Naive thymus-derived CD4-positive, alpha-beta T cell (primary cell): ENCODE results near the gene LCORL. TPM values are rescaled to one million over a fixed set of nuclear protein-coding genes. Genes with fewer than 3 reads are reported as not detected.

Experiments used
- ATAC-seq: fragments of 150-1000 bp; cut with Tn5 transposase; 2 replicates; pipeline ENCODE4 v1.10.0; 2021; ENCODE audit warnings: mild to moderate bottlenecking, moderate library complexity
- CTCF ChIA-PET: fragments of 350-600 bp; sonication (Branson Sonifier 250); formaldehyde crosslinking; loops from one replicate; lab custom pipeline; 2021; ENCODE audit warnings: antibody characterized with exemption; lab: Charles Lee
- POLR2A ChIA-PET: fragments of 350-600 bp; sonication (Branson Sonifier 250); formaldehyde crosslinking; loops from one replicate; lab custom pipeline; 2021; ENCODE audit warnings: antibody characterized with exemption, inconsistent platforms; lab: Charles Lee
- DNase-seq, 9 donors: peaks; one replicate each; pipeline versions ENCODE4 v3.0.0 to v3.0.0-alpha.2; 2020 to 2022; ENCODE audit warnings: mixed read lengths in 1 of 9
- H3K27ac ChIP-seq: one replicate; pipeline ENCODE4 v1.7.0; 2013; ENCODE audit warnings: mild to moderate bottlenecking, low read depth, low read length, moderate library complexity
- H3K27me3 ChIP-seq, 2 donors: one replicate each; pipeline ENCODE4 v1.7.0; 2013; ENCODE audit warnings: low read length in 2 of 2, mild to moderate bottlenecking in 2 of 2, moderate library complexity in 2 of 2; ENCODE audit not compliant: control insufficient read depth in 2 of 2, insufficient read depth in 2 of 2
- H3K36me3 ChIP-seq, 3 experiments: 1 replicate in 2 of 3; 2 replicates in 1 of 3; pipeline ENCODE4 v1.7.0; 2013; ENCODE audit warnings: low read length in 3 of 3, mild to moderate bottlenecking in 3 of 3, moderate library complexity in 1 of 3; ENCODE audit not compliant: insufficient read depth in 3 of 3, control insufficient read depth in 2 of 3
- H3K4me1 ChIP-seq, 2 donors: one replicate each; pipeline ENCODE4 v1.7.0; 2013; ENCODE audit warnings: low read length in 2 of 2, mild to moderate bottlenecking in 2 of 2, moderate library complexity in 1 of 2; ENCODE audit not compliant: control insufficient read depth in 2 of 2, insufficient read depth in 2 of 2
- H3K4me3 ChIP-seq: 2 replicates; pipeline ENCODE4 v1.7.0; 2013; ENCODE audit warnings: mild to moderate bottlenecking, low read length
- H3K9me3 ChIP-seq, 3 experiments: 1 replicate in 2 of 3; 2 replicates in 1 of 3; pipeline ENCODE4 v1.7.0; 2013; ENCODE audit warnings: low read length in 3 of 3; ENCODE audit not compliant: control insufficient read depth in 2 of 3
- H3K27ac Mint-ChIP-seq, 9 donors: one replicate each; pipeline ENCODE4 v1.8.0; 2020 to 2022; ENCODE audit warnings: mixed read lengths in 9 of 9, mild to moderate bottlenecking in 8 of 9, moderate library complexity in 5 of 9, inconsistent platforms in 2 of 9
- H3K27me3 Mint-ChIP-seq, 5 donors: one replicate each; pipeline ENCODE4 v1.8.0; 2021 to 2022; ENCODE audit warnings: mixed read lengths in 5 of 5, mild to moderate bottlenecking in 1 of 5
- H3K36me3 Mint-ChIP-seq, 5 donors: one replicate each; pipeline ENCODE4 v1.8.0; 2020 to 2022; ENCODE audit warnings: mixed read lengths in 5 of 5, mild to moderate bottlenecking in 3 of 5, inconsistent platforms in 1 of 5
- H3K4me1 Mint-ChIP-seq, 7 donors: one replicate each; pipeline ENCODE4 v1.8.0; 2020 to 2022; ENCODE audit warnings: mixed read lengths in 7 of 7, mild to moderate bottlenecking in 3 of 7, inconsistent platforms in 1 of 7
- H3K4me3 Mint-ChIP-seq, 10 donors: one replicate each; pipeline ENCODE4 v1.8.0; 2020 to 2022; ENCODE audit warnings: mild to moderate bottlenecking in 10 of 10, mixed read lengths in 10 of 10, moderate library complexity in 6 of 10, inconsistent platforms in 2 of 10
- H3K9me3 Mint-ChIP-seq, 11 donors: one replicate each; pipeline ENCODE4 v1.8.0; 2020 to 2022; ENCODE audit warnings: mixed read lengths in 11 of 11, mild to moderate bottlenecking in 4 of 11, inconsistent platforms in 1 of 11, moderate library complexity in 1 of 11
- intact Hi-C, 2 donors: fragments of 100-400 bp; cut with micrococcal nuclease; formaldehyde crosslinking; loops; one replicate each; pipeline ENCODE4 v1.15.1; 2023
- polyA plus RNA-seq, 2 donors: library from polyadenylated mRNA; unstranded; fragments of 300-500 nt; fragmentation: Illumina TruSeq; gene quantifications; one replicate each; pipeline ENCODE4 v1.2.3, GENCODE V29; 2021
- total RNA-seq, 6 experiments: library from RNA in 5 of 6; stranded (reverse) in 5 of 6; gene quantifications; 1 replicate in 5 of 6; 2 replicates in 1 of 6; pipeline ENCODE4 v1.2.3 and lab custom pipeline; 2021 to 2026

LCORL gene
- total and polyA plus RNA-seq, 7 experiments from 2014 or later: 4.9 to 15.2 (median 11.9) TPM

- intact Hi-C loops: no loop called here
- peaks cover 0 to 6% (median 0%) of the 10 kb centered on the region in 11 donors for H3K9me3 Mint-ChIP-seq
- H3K27me3 Mint-ChIP-seq: peaks cover 29 to 41% (median 39%) of the 10 kb centered on the region in 5 donors
- Histone ChIP-seq H3K4me3 (no peak overlapping the region), H3K9me3 (no peaks in the 10 kb centered on the region), H3K36me3 (no peaks in the 10 kb centered on the region), H3K27me3 (peaks cover 0 to 4% of the 10 kb centered on the region in 2 donors), H3K4me1 (peaks cover 0 to under 1% of the 10 kb centered on the region in 2 donors), H3K27ac (no peak overlapping the region)
- ATAC-seq (no peak), DNase-seq (no peak)
- ChIA-PET POLR2A (no interaction called here), CTCF (no interaction called here)
- peaks cover 3 to 16% (median 11%) of the 10 kb centered on the region in 7 donors for H3K4me1 Mint-ChIP-seq
- no peak overlapping the region for H3K4me3 Mint-ChIP-seq
- peaks cover 0 to 6% (median 0%) of the 10 kb centered on the region in 5 donors for H3K36me3 Mint-ChIP-seq
- no peak overlapping the region for H3K27ac Mint-ChIP-seq
Observed at GRCh38 chr4:18052158-18052557, 30.6 kb upstream of the LCORL start.

- H3K27me3 ChIP-seq: peaks cover 0 to 4% of the 10 kb centered on the region in 2 donors
- Mint-ChIP-seq H3K27ac (no peak overlapping the region), H3K4me3 (no peak overlapping the region), H3K9me3 (peaks cover 0 to 6% (median 0%) of the 10 kb centered on the region in 11 donors), H3K4me1 (peaks cover 3 to 11% (median 9%) of the 10 kb centered on the region in 7 donors), H3K27me3 (peaks cover 29 to 41% (median 39%) of the 10 kb centered on the region in 5 donors), H3K36me3 (peaks cover 0 to 6% (median 0%) of the 10 kb centered on the region in 5 donors)
- no peaks in the 10 kb centered on the region for H3K4me1 ChIP-seq
- no peaks in the 10 kb centered on the region for H3K9me3 ChIP-seq
- no peaks in the 10 kb centered on the region for H3K36me3 ChIP-seq
- intact Hi-C loops: no loop called here
- POLR2A ChIA-PET: no interaction called here
- DNase-seq (no peak), ATAC-seq (no peak)
- no peak overlapping the region for H3K4me3 ChIP-seq
- no peak overlapping the region for H3K27ac ChIP-seq
- CTCF ChIA-PET: no interaction called here
Observed at GRCh38 chr4:18051281-18051680, 29.7 kb upstream of the LCORL start.

GRCh38 chr4:18050448-18050847 is 28.9 kb upstream of the LCORL start:
- no peaks in the 10 kb centered on the region for H3K9me3 ChIP-seq
- no peak for DNase-seq
- ATAC-seq: no peak
- no peak overlapping the region for H3K27ac Mint-ChIP-seq
- peaks cover 0 to 4% of the 10 kb centered on the region in 2 donors for H3K27me3 ChIP-seq
- H3K4me3 ChIP-seq: no peak overlapping the region
- no peak overlapping the region for H3K27ac ChIP-seq
- H3K9me3 Mint-ChIP-seq: peaks cover 0 to 3% (median 0%) of the 10 kb centered on the region in 11 donors
- CTCF ChIA-PET: no interaction called here
- no peaks in the 10 kb centered on the region for H3K36me3 ChIP-seq
- H3K4me1 Mint-ChIP-seq: peaks cover under 1 to 3% (median 2%) of the 10 kb centered on the region in 7 donors
- H3K4me3 Mint-ChIP-seq: no peak overlapping the region
- intact Hi-C loops: no loop called here
- H3K4me1 ChIP-seq: no peaks in the 10 kb centered on the region
- POLR2A ChIA-PET: no interaction called here
- H3K36me3 Mint-ChIP-seq: peaks cover 0 to 2% (median 0%) of the 10 kb centered on the region in 5 donors
- peaks cover 21 to 34% (median 30%) of the 10 kb centered on the region in 5 donors for H3K27me3 Mint-ChIP-seq

GRCh38 chr4:18049446-18049845 is 27.9 kb upstream of the LCORL start:
- Histone ChIP-seq H3K9me3 (no peaks in the 10 kb centered on the region), H3K4me1 (no peaks in the 10 kb centered on the region), H3K4me3 (no peak overlapping the region), H3K27me3 (peaks cover 0 to 2% of the 10 kb centered on the region in 2 donors), H3K27ac (no peak overlapping the region), H3K36me3 (no peaks in the 10 kb centered on the region)
- H3K9me3 Mint-ChIP-seq: no peaks in the 10 kb centered on the region
- intact Hi-C loops: no loop called here
- H3K27me3 Mint-ChIP-seq: peaks cover 16 to 29% (median 26%) of the 10 kb centered on the region in 5 donors
- no peak overlapping the region for H3K4me3 Mint-ChIP-seq
- no peaks in the 10 kb centered on the region for H3K36me3 Mint-ChIP-seq
- ATAC-seq: no peak
- no peak overlapping the region for H3K27ac Mint-ChIP-seq
- no peak for DNase-seq
- ChIA-PET POLR2A (no interaction called here), CTCF (no interaction called here)
- no peaks in the 10 kb centered on the region for H3K4me1 Mint-ChIP-seq

- ChIA-PET CTCF (no interaction called here), POLR2A (no interaction called here)
- no peaks in the 10 kb centered on the region for H3K36me3 ChIP-seq
- H3K9me3 Mint-ChIP-seq: no peaks in the 10 kb centered on the region
- no peaks in the 10 kb centered on the region for H3K27me3 ChIP-seq
- peaks cover 19 to 30% (median 20%) of the 10 kb centered on the region in 5 donors for H3K27me3 Mint-ChIP-seq
- DNase-seq (no peak), ATAC-seq (no peak)
- H3K4me1 ChIP-seq: no peaks in the 10 kb centered on the region
- H3K9me3 ChIP-seq: no peaks in the 10 kb centered on the region
- no peaks in the 10 kb centered on the region for H3K36me3 Mint-ChIP-seq
- no peak overlapping the region for H3K27ac ChIP-seq
- intact Hi-C loops: no loop called here
- no peaks in the 10 kb centered on the region for H3K4me1 Mint-ChIP-seq
- no peak overlapping the region for H3K27ac Mint-ChIP-seq
- H3K4me3 Mint-ChIP-seq: no peak overlapping the region
- H3K4me3 ChIP-seq: no peak overlapping the region
Observed at GRCh38 chr4:18042754-18043153, 21.2 kb upstream of the LCORL start.

GRCh38 chr4:18042012-18042411 is 20.5 kb upstream of the LCORL start:
- Histone ChIP-seq H3K27ac (no peak overlapping the region), H3K27me3 (no peaks in the 10 kb centered on the region), H3K36me3 (no peaks in the 10 kb centered on the region), H3K4me3 (no peak overlapping the region), H3K4me1 (no peaks in the 10 kb centered on the region), H3K9me3 (no peaks in the 10 kb centered on the region)
- Mint-ChIP-seq H3K4me1 (no peaks in the 10 kb centered on the region), H3K9me3 (no peaks in the 10 kb centered on the region), H3K4me3 (no peak overlapping the region), H3K36me3 (no peaks in the 10 kb centered on the region), H3K27ac (no peak overlapping the region), H3K27me3 (peaks cover 19 to 30% (median 27%) of the 10 kb centered on the region in 5 donors)
- CTCF ChIA-PET: no interaction called here
- intact Hi-C loops: no loop called here
- no peak for ATAC-seq
- POLR2A ChIA-PET: no interaction called here
- DNase-seq: no peak

- H3K4me3 ChIP-seq: no peak overlapping the region
- no peaks in the 10 kb centered on the region for H3K27me3 ChIP-seq
- Mint-ChIP-seq H3K9me3 (no peaks in the 10 kb centered on the region), H3K27ac (no peak overlapping the region), H3K4me1 (no peaks in the 10 kb centered on the region), H3K4me3 (no peak overlapping the region), H3K27me3 (peaks cover 19 to 30% (median 27%) of the 10 kb centered on the region in 5 donors), H3K36me3 (no peaks in the 10 kb centered on the region)
- ChIA-PET CTCF (no interaction called here), POLR2A (no interaction called here)
- H3K36me3 ChIP-seq: no peaks in the 10 kb centered on the region
- no peak for DNase-seq
- H3K4me1 ChIP-seq: no peaks in the 10 kb centered on the region
- no peak overlapping the region for H3K27ac ChIP-seq
- no peaks in the 10 kb centered on the region for H3K9me3 ChIP-seq
- no peak for ATAC-seq
- intact Hi-C loops: no loop called here
Observed at GRCh38 chr4:18041114-18041513, 19.6 kb upstream of the LCORL start.
